Erythroblast (primary cell): ENCODE measurements around the gene KLHDC8B.
"Not testable (repeated sequence)": the region's sequence is repeated elsewhere in the genome, so short reads cannot be mapped to it uniquely, and the experiment has no call there.

Experiments used
- DNase-seq, 2 experiments: peaks; one replicate each; lab custom pipeline; 2025; lab: John Stamatoyannopoulos, UW
- GATA1 ChIP-seq: IDR thresholded peaks from 2 replicates; pipeline ENCODE4 v1.6.1; 2011; ENCODE audit warnings: low read depth, mild to moderate bottlenecking, control low read depth, low read length, moderate library complexity
- POLR2A ChIP-seq: IDR thresholded peaks from 2 replicates; pipeline ENCODE4 v1.6.1; 2011; ENCODE audit warnings: mild to moderate bottlenecking, low read length

The KLHDC8B gene

DNA sequence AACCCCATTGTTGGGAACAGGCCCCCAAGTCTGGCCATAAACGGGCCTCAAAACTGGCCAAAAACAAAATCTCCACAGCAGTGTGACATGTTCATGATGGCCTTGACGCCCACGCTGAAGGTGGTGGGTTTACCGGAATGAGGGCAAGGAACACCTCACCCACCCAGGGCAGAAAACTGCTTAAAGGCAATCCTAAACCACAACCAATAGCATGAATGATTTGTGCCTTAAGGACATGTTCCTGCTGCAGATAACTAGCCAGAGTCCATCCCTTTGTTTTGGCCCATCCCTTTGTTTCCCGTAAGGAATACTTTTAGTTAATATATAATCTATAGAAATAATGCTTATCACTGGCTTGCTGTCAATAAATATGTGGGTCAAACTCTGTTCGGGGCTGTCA lies 47.7 kb downstream of the KLHDC8B start:
- no peak for TF ChIP-seq GATA1
- TF ChIP-seq POLR2A, result no peak
- no peak for DNase-seq

GRCh38 chr3:49220985-49221563 lies 49.7 kb downstream of the KLHDC8B start:
- not testable (repeated sequence) for DNase-seq

DNA sequence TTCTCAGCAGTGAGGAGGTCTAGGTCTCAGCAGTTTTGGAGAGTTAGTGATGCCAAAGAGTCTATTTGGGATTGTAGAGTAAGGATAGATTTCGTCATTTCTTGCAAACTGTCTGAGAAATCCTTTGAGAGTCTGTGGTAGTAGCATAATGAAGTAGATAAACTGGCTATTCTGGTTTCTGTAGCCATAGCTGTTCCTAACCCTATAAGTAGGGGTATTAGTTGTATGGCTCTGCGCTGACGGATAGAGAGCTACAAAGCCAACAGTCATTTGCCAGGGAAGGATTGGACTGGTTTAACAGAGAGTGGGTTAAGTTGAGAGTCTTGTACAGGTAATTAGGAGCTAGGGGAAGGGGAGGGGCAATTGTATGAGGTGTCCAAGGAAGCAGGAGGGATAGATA lies 50.6 kb downstream of the KLHDC8B start:
- DNase-seq, result no peak
- TF ChIP-seq POLR2A (no peak), GATA1 (no peak)
